Left lung (tissue), 10 donors: Measurements from ENCODE around the gene SLC23A2. TPM values are rescaled to one million over a fixed set of nuclear protein-coding genes. Genes with fewer than 3 reads are reported as not detected.

ENCODE experiments used
- ATAC-seq: fragments of 200-7000 bp; cut with Tn5 transposase; one replicate; pipeline ENCODE4 v1.9.1; 2020; ENCODE audit warnings: moderate library complexity
- DNase-seq, 4 donors: peaks; one replicate each; pipeline ENCODE4 v3.0.0-alpha.2; 2013 to 2020
- H3K27ac ChIP-seq, 2 donors: fragments of 200-600 bp; sonication (generic) in 1 of 2; one replicate each; pipeline versions ENCODE4 v1.5.0 to v1.8.0; 2020 to 2021
- H3K27me3 ChIP-seq, 2 donors: fragments of 200-600 bp; sonication (generic) in 1 of 2; one replicate each; pipeline versions ENCODE4 v1.5.0 to v1.8.0; 2020 to 2021
- H3K36me3 ChIP-seq, 2 donors: fragments of 200-600 bp; sonication (generic) in 1 of 2; one replicate each; pipeline versions ENCODE4 v1.5.0 to v1.8.0; 2020 to 2021
- H3K4me1 ChIP-seq, 2 donors: fragments of 200-600 bp; one replicate each; pipeline ENCODE4 v1.8.0; 2021
- H3K4me3 ChIP-seq, 2 donors: fragments of 200-600 bp; sonication (generic) in 1 of 2; one replicate each; pipeline versions ENCODE4 v1.5.0 to v1.8.0; 2020 to 2021; ENCODE audit warnings: mild to moderate bottlenecking in 1 of 2
- H3K9me3 ChIP-seq, 2 donors: fragments of 200-600 bp; sonication (generic) in 1 of 2; one replicate each; pipeline versions ENCODE4 v1.5.0 to v1.8.0; 2020 to 2021
- intact Hi-C, 2 donors: fragments of 100-400 bp; cut with DNase I; formaldehyde crosslinking; loops; one replicate each; pipeline versions ENCODE4 v1.11.2 to v1.14.2; 2022
- polyA plus RNA-seq, 6 donors: library from polyadenylated mRNA; unstranded; fragments of 120-200 nt; gene quantifications; one replicate each; pipeline ENCODE4 v1.2.1, GENCODE V29; 2013; ENCODE audit not compliant: insufficient read length in 6 of 6
- total RNA-seq, 2 donors: library from RNA; stranded (reverse); fragmentation: NEBNext Ultra II Directional; extraction: Animal tissue kit (Norgen Biotek cat#: 25700); gene quantifications; one replicate each; pipeline ENCODE4 v1.2.1, GENCODE V29; 2021
- TF ChIP-seq, protein P1 (sequence below), 2 donors: fragments of 200-600 bp; sonication (generic) in 1 of 2; IDR thresholded peaks; one replicate each; pipeline versions ENCODE4 v1.5.0 to v1.8.0; 2021; ENCODE audit warnings: antibody characterized with exemption in 2 of 2
- donor health status: DM: no; HTN: yes; CAD: no.
- donor health status: DM: no; HTN: no; CAD: no.

The SLC23A2 gene
- total and polyA plus RNA-seq, 8 donors = 15.8 to 27.1 (median 25.9) TPM

DNA sequence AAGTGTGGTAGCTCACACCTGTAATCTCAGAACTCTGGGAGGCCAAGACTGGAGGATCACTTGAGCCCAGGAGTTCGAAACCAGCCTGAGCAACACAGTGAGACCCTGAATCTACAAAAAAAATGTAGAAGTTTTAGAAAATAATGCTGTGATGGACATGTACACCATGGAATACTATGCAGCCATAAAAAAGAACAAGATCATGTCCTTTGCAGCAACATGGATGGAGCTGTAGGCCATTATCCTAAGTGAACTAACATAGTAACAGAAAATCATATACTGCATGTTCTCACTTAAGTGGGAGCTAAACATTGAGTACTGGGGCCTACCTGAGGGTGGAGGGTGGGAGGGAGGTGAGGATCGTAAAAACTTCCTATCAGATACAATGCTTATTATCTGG lies 168.8 kb downstream of the SLC23A2 start:
- H3K4me3 ChIP-seq = no peak overlapping the region
- H3K9me3 ChIP-seq = no peaks in the 10 kb centered on the region
- H3K27me3 ChIP-seq = no peaks in the 10 kb centered on the region
- no peaks in the 10 kb centered on the region for H3K36me3 ChIP-seq
- DNase-seq (no peak), ATAC-seq (no peak)
- H3K27ac ChIP-seq = no peak overlapping the region
- intact Hi-C loops = no loop called here
- peaks cover 3 to 31% of the 10 kb centered on the region in 2 donors for H3K4me1 ChIP-seq
- TF ChIP-seq, protein P1, sequence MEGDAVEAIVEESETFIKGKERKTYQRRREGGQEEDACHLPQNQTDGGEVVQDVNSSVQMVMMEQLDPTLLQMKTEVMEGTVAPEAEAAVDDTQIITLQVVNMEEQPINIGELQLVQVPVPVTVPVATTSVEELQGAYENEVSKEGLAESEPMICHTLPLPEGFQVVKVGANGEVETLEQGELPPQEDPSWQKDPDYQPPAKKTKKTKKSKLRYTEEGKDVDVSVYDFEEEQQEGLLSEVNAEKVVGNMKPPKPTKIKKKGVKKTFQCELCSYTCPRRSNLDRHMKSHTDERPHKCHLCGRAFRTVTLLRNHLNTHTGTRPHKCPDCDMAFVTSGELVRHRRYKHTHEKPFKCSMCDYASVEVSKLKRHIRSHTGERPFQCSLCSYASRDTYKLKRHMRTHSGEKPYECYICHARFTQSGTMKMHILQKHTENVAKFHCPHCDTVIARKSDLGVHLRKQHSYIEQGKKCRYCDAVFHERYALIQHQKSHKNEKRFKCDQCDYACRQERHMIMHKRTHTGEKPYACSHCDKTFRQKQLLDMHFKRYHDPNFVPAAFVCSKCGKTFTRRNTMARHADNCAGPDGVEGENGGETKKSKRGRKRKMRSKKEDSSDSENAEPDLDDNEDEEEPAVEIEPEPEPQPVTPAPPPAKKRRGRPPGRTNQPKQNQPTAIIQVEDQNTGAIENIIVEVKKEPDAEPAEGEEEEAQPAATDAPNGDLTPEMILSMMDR (IDR thresholded peaks at IDR 0.05) = no peak

DNA sequence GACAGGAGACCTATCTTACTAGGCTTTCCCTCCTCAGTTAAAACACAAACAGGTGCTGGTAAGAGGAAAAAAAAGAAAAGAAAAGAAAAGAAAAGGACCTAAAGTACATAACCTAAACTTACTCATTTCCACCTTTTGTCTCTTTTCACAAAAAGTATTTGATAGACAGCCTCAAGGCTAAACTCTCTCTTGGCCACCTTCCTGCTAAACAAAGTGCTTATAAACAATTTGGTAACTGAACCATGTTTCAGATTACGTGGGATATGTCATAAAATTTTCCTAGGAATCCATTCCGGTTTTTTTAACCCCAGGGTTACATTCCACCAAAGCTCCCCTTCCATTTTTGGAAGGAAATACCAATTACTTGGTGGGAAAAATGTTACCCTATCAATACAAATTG lies 170.6 kb downstream of the SLC23A2 start:
- no peak for DNase-seq
- TF ChIP-seq, protein P1 (IDR thresholded peaks at IDR 0.05) = no peak
- H3K9me3 ChIP-seq = no peaks in the 10 kb centered on the region
- H3K36me3 ChIP-seq = no peaks in the 10 kb centered on the region
- H3K4me1 ChIP-seq = peaks cover 3 to 37% of the 10 kb centered on the region in 2 donors
- no peak overlapping the region for H3K4me3 ChIP-seq
- ATAC-seq = no peak
- H3K27ac ChIP-seq = peak overlapping the region in 1 of 2 donors; percentile 98
- intact Hi-C loops = no loop called here
- H3K27me3 ChIP-seq = no peaks in the 10 kb centered on the region

DNA sequence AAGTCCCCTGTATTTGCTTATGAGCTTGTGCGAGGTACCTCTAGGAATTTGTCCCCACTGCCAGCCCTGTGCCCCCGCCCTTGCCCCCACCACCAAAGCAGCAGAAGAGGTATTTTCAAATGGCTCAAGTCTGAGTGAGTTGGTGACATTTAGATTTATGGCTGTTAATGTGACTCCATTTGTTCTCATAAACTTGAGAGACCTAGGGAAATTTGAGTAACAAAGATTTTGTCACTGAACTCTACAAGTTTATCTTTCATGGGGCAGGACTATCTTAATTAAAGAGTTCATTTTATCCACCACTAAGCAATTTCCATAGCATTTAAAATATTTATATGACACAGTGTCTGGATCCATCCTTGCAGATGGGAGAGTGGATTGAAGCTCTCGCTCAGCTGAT lies 171.1 kb downstream of the SLC23A2 start:
- Histone ChIP-seq H3K4me1 (peaks cover 3 to 37% of the 10 kb centered on the region in 2 donors), H3K36me3 (no peaks in the 10 kb centered on the region), H3K9me3 (no peaks in the 10 kb centered on the region), H3K27me3 (no peaks in the 10 kb centered on the region), H3K27ac (peak overlapping the region in 1 of 2 donors; percentile 98), H3K4me3 (no peak overlapping the region)
- ATAC-seq = no peak
- TF ChIP-seq, protein P1 (IDR thresholded peaks at IDR 0.05) = no peak
- DNase-seq = no peak
- intact Hi-C loops = no loop called here

DNA sequence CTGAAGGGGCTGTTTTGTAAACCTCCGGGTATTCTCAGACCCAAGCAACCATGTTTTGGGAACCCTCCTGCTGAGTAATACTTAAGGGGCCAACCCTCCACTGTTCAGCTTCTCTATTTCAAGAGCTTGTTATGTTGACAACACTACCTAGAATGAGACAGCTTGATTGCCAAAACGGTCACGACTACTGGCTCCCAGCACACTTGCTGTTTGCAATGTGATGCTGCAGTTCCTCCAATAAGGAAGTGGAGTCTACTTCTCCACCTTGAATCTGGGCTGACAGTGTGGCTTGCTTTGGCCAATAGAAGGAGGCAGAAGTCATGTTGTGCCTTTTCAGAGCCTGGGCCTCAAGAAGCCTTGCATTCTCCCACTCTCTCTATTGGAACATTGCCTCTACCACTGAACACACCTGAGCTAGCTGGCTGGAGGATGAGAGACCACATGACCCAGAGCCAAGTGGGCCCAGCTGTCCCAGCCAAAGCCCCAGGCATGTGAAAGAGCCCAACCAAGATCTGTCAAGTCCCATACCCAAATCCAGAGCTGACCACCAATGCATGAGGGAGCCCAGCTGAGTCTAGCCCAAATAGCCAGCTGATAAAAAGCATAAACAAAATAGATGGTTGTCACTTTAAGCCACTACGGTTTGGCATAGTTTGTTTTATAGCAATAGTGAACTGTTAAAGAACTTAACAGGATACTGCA lies 171.6 kb downstream of the SLC23A2 start:
- peaks cover 3 to 40% of the 10 kb centered on the region in 2 donors for H3K4me1 ChIP-seq
- ATAC-seq (peak; percentile 65), DNase-seq (no peak)
- H3K27me3 ChIP-seq = no peaks in the 10 kb centered on the region
- H3K9me3 ChIP-seq = no peaks in the 10 kb centered on the region
- TF ChIP-seq, protein P1 (IDR thresholded peaks at IDR 0.05) = no peak
- H3K36me3 ChIP-seq = no peaks in the 10 kb centered on the region
- H3K27ac ChIP-seq = peak overlapping the region; percentile 53 to 98
- intact Hi-C loops = no loop called here
- H3K4me3 ChIP-seq = no peak overlapping the region

DNA sequence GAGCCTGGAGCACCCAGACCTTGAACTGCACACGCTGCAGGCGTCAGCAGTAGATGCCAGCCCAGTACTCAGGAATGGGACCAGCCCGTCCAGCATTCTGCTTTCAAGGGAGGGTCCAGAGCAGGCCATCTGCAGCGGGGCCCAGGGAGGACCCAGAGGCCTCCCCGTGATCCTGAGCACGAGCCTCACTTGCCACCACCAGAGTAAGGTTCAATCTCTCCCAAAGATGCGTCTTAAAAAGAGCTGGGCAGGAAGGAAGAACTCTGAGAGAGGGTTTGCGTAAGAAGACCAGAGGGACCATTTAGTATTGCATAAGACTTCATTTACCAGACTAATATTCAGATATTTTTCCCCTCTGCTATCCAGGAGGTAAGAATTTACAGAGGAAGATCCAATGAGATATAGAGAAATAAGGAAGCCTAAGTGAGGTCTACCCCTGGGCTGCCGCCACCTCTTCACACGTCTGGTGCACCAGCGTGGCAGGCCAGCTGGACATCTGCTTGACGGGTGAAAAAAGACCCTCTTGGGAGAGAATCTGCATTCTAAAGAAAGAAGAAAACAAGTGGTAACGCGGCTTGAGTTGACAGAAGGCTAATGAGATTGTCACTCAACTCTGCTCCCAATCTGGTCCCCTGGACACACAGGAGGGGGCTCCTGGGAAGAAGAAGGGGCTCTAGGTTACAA lies 172.3 kb downstream of the SLC23A2 start:
- Histone ChIP-seq H3K36me3 (no peaks in the 10 kb centered on the region), H3K27me3 (no peaks in the 10 kb centered on the region), H3K27ac (peak overlapping the region; percentile 53 to 98), H3K4me3 (peak overlapping the region in 1 of 2 donors; percentile 3), H3K4me1 (peaks cover 3 to 47% of the 10 kb centered on the region in 2 donors), H3K9me3 (no peaks in the 10 kb centered on the region)
- no peak for DNase-seq
- TF ChIP-seq, protein P1 (IDR thresholded peaks at IDR 0.05) = no peak
- intact Hi-C loops = no loop called here
- peak; percentile 28 for ATAC-seq
